SHP77 (cell line): ENCODE measurements around the gene TMEM61.

Source experiments
- DNase-seq, 2 experiments: peaks; one replicate each; lab custom pipeline; 2025; lab: John Stamatoyannopoulos, UW

TMEM61 gene

DNA sequence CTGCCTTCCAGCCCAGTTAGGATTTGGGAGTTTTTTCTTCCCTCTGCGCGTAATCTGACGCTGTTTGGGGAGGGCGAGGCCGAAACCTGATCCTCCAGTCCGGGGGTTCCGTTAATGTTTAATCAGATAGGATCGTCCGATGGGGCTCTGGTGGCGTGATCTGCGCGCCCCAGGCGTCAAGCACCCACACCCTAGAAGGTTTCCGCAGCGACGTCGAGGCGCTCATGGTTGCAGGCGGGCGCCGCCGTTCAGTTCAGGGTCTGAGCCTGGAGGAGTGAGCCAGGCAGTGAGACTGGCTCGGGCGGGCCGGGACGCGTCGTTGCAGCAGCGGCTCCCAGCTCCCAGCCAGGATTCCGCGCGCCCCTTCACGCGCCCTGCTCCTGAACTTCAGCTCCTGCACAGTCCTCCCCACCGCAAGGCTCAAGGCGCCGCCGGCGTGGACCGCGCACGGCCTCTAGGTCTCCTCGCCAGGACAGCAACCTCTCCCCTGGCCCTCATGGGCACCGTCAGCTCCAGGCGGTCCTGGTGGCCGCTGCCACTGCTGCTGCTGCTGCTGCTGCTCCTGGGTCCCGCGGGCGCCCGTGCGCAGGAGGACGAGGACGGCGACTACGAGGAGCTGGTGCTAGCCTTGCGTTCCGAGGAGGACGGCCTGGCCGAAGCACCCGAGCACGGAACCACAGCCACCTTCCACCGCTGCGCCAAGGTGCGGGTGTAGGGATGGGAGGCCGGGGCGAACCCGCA, 59.1 kb downstream of the TMEM61 start, which contains the start of gene PCSK9:
Gene PCSK9 (plus strand): TSS at position 207 of the 741 bp plus-strand sequence. CDS start 290 bp downstream, at position 497.
- DNase-seq, result no peak

DNA sequence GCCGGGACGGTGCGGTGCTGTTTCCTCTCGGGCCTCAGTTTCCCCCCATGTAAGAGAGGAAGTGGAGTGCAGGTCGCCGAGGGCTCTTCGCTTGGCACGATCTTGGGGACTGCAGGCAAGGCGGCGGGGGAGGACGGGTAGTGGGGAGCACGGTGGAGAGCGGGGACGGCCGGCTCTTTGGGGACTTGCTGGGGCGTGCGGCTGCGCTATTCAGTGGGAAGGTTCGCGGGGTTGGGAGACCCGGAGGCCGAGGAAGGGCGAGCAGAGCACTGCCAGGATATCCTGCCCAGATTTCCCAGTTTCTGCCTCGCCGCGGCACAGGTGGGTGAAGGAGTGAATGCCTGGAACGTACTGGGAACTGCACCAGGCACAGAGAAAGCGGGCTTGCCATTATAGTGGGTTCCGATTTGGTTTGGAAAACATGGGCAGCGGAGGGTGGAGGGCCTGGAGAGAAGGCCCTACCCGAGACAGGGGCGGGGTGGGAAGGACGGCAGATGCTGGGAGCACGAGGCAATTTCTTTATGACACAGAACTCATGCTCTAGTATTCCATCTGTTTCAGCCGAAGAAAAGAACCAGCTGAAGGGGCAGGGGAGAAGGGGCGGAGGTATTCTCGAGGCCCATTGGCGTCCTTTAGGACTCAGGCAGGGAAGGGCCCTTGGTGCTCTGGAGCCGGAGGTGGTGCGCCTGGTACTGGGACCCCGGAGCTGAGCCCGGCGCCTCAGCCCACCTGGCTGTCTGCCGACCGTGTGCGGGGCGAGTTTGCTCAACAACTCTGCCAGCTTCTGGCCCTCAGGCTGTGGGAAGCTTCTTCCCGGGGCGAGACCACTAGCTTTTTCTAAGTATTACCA, 59.9 kb downstream of the TMEM61 start:
- no peak for DNase-seq

DNA sequence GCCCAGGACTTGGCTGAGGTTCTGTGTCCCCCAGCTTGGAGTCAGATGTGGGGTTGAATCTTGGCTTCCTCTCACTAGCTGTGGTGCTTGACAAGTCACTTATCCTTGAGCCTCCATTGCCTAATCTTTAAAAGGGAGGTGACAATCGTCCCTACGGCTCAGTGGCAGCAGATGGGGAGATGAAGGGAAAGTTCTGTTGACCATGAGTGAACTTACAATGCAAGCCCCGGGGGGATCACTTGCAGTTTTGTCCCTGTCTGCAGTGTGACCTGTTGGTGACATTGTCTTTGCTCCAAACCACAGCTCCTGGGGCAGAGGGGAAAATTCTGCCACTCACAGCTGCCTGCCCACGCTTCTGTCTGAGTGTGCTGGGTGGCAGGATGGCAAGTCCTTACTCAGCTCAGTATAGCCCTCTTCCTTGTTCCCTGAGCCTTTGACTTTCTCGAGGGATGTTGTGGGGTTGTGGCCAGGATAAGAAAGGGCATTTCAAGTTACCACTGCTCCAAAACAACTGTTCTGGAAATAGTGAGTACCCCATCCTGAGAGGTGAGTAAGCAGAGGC, 60.6 kb downstream of the TMEM61 start:
- DNase-seq, result no peak

DNA sequence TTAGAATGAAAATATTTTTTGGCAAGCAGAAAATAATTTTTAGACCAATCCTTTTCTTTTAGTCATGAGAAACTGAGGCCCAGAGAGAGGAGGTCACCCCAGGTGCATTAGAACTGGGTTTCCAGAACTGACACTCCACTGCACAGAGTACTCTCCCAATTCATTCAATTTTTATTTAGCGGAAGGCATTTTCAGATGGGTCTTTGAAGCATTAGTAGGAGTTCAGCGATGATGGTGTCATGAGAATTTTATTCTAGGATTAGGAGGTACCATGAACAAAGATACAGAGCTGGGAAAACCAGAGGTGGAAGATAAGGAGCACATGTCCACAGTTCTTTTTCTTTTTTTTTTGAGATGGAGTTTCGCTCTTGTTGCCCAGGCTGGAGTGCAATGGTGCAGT, 61.2 kb downstream of the TMEM61 start:
- DNase-seq, result no peak
